Measurements from ENCODE around the gene IL11RA.

GRCh38 chr9:34623374-34624235 lies 28.4 kb upstream of the IL11RA start:
- no peak for TF ChIP-seq BCL11A (IDR thresholded peaks at IDR 0.05; ENCODE audit: low read depth in 2 of 2, low read length in 2 of 2)
- no peak for TF ChIP-seq CTCF (IDR thresholded peaks at IDR 0.05; ENCODE audit: control extremely low read depth in 1 of 3, insufficient read depth in 1 of 3, low read depth in 1 of 3, low read length in 3 of 3)
- TF ChIP-seq CREB1 (IDR thresholded peaks at IDR 0.05) = no peak
- TF ChIP-seq GABPA (IDR thresholded peaks at IDR 0.05; ENCODE audit: borderline replicate concordance, insufficient read depth, low read length) = no peak
- no peak for TF ChIP-seq ZNF274 (IDR thresholded peaks at IDR 0.05; ENCODE audit: borderline replicate concordance, extremely low read depth, low read length)
- TF ChIP-seq TBP (IDR thresholded peaks at IDR 0.05; ENCODE audit: low read depth, low read length) = no peak

Data from H1 (cell line).